GM08714 (cell line): ENCODE results near the gene PATJ.
"Not testable (repeated sequence)": the region's sequence is repeated elsewhere in the genome, so short reads cannot be mapped to it uniquely, and the experiment has no call there.

ENCODE experiments used
- H3K4me3 ChIP-seq: fragments of 200-500 bp; sonication (Bioruptor generic); 2 replicates; pipeline ENCODE4 v1.5.1; 2014; ENCODE audit warnings: mild to moderate bottlenecking, low read length, inconsistent platforms
- ZNF274 ChIP-seq: IDR thresholded peaks from 2 replicates; pipeline ENCODE4 v1.6.1; 2012; ENCODE audit warnings: mild to moderate bottlenecking, low read depth, low read length

PATJ gene

GRCh38 chr1:62178372-62178771 is 436.1 kb downstream of the PATJ start:
- H3K4me3 ChIP-seq, result no peak overlapping the region
- no peak for TF ChIP-seq ZNF274

DNA sequence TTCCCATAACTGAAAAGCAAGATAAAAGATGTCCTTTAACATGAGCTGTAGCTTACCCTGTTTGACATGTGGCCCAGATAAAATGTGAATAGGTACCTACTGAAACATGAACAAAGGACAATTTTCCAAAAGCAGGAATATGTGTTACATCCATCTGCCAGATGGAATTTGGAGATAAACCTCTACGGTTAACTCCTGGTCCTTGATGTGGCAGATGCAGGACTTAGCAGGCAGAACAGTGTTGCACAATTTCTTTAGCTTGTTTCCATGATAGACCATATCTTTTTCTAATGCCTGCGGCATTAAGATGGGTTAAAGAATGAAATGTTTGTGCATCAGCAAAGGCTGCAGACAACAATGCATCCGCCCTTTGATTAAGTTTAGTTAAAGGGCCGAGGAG is 437.8 kb downstream of the PATJ start:
- not testable (repeated sequence) for H3K4me3 ChIP-seq

- no peak overlapping the region for H3K4me3 ChIP-seq
- TF ChIP-seq ZNF274, result no peak
These were observed 438.4 kb downstream of the PATJ start for GRCh38 chr1:62180639-62181038.

- no peak overlapping the region for H3K4me3 ChIP-seq
These were observed 439.3 kb downstream of the PATJ start for GRCh38 chr1:62181532-62181931.

GRCh38 chr1:62182157-62182556 is 439.9 kb downstream of the PATJ start:
- H3K4me3 ChIP-seq, result not testable (repeated sequence)

More at GRCh38 chr1:62181532-62181931, 439.3 kb downstream of the PATJ start:
- TF ChIP-seq ZNF274, result no peak

DNA sequence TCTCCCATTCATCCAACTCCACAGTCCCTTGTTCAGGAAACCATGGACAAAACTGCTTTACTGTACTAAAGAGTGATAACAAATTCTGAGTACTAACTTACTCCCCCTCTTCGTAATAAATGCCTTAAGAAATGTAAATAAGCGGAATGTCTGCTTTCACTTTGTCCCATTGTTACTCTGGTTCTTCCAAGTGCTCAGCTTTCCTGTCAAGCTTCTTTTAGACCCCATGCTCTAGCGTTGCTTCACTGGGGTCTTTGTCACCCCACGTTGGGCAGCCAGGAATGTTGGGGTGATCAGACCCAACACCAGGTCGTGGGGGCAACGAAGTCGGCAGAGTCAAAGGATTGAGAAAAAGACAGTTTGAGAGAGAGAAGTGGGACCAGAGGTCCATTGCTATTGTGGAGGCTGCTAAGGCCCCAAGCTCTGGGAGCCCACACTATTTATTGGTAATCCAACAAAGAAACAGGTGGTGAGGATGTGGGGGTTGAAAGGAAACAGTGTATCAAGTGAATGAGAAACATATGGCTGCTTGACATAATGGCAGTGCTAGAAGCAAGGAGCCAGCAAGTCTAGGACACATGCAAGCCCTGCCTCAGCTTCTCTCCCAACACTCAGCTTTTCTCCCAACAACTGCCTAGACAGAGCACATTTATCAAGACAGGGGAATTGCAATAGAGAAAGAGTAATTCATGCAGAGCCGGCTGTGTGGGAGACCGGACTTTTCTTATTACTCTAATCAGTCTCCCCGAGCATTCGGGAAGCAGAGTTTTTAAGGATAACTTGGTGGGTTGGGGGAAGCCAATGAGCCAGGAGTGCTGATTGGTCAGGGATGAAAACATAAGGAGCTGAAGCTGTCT is 441.1 kb downstream of the PATJ start:
- not testable (repeated sequence) for H3K4me3 ChIP-seq

GRCh38 chr1:62184336-62184735 is 442.1 kb downstream of the PATJ start:
- no peak for TF ChIP-seq ZNF274
- no peak overlapping the region for H3K4me3 ChIP-seq

DNA sequence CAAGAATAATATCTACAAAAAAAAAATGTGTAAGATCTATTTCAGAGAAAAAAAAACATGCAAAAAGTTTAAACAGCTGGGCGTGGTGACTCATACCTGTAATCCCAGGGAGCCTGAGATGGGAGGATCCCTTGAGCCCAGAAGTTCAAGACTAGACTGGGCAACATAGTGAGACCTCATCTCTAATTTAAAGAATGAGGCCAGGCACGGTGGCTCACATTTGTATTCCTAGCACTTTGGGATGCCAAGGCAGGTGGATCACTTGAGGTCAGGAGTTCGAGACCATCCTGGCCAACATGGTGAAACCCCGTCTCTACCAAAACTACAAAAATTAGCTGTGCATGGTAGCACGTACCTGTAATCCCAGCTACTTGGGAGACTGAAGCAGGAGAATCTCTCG is 443.0 kb downstream of the PATJ start:
- H3K4me3 ChIP-seq, result not testable (repeated sequence)

DNA sequence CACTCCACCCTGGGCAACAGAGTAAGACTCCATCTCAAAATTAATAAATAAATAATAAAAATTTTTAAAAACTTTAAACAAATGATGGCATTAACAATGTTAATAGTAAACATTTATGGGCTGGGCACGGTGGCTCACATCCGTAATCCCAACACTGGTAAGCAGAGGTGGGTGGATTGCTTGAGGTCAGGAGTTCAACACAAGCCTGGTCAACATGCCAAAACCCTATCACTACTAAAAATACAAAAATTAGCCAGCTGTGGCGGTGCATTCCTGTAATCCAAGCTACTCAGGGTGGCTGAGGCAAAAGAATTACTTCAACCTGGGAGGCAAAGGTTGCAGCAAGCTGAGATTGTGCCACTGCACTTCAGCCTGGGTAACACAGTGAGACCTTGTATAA is 443.4 kb downstream of the PATJ start:
- H3K4me3 ChIP-seq, result no peak overlapping the region
- TF ChIP-seq ZNF274, result no peak

DNA sequence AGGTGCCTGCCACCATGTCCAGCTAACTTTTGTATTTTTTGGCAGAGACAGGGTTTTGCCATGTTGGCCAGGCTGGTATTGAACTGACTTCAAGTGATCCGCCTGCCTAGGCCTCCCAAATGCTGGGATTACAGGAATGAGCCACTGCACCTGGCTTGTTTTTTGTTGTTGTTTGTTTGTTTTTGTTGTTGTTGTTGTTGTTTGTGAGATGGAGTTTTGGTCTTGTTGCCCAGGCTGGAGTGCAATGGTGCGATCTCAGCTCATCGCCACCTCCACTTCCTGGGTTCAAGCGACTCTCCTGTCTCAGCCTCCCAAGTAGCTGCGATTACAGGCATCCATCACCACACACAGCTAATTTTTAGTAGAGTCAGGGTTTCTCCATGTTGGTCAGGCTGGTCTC is 445.3 kb downstream of the PATJ start:
- no peak overlapping the region for H3K4me3 ChIP-seq
- no peak for TF ChIP-seq ZNF274

DNA sequence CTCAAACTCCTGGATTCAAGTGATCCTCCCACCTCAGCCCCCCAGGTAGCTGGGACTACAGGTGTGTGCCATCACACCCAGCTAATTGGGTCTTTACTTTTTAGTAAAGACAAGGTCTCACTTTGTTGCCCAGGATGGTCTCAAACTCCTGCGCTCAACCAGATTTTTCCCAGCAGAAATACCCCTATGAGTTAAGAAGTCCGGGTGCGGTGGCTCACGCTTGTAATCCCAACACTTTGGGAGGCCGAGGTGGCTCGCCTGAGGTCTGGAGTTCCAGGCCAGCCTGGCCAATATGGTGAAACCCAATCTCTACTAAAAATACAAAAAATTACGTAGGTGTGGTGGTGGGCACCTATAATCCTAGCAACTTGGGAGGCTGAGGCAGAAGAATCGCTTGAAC is 445.8 kb downstream of the PATJ start:
- TF ChIP-seq ZNF274, result no peak
- no peak overlapping the region for H3K4me3 ChIP-seq

- H3K4me3 ChIP-seq, result no peak within 1 kb of the TSS
- no peak for TF ChIP-seq ZNF274
These were observed 452.6 kb downstream of the PATJ start, which contains the start of gene L1TD1 for GRCh38 chr1:62194651-62195544. Gene L1TD1, plus strand, starts transcription at chr1:62194849. Its CDS starts 11,780 bp downstream, at chr1:62206629.

- TF ChIP-seq ZNF274, result no peak
- H3K4me3 ChIP-seq, result no peak overlapping the region
These were observed 453.9 kb downstream of the PATJ start for GRCh38 chr1:62196086-62196690.

DNA sequence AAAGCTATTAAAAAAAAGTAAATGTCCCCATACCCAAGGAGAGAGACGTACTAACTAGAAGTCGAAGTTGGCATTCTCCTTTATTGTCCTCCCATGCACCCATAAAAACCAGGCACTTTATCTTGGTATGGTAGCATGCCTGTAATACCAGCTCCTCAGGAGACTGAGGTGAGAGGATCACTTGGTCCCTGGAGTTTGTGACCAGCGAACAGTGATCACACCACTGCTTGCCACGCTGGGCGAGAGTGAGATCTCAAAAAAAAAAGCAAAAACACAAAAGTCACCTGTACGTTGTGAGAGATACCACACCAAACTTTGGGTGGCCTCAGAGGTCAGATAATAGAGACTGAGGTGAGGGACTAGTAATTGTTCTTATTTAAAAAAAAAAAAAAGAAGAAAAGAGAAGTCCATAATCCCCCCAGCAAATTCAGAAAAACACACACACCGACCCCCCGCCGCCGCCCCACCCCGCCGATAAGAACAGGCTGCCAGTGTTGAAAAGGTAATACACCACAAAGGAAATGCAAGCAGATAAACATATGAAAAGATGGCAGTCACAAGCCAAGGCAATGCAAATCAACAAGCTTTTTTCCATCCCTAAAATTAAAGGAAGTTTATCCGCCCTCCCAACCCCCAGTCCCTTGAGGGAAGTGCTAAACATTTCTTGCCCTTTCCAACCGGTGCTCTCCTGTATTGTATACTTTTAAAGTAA is 455.9 kb downstream of the PATJ start:
- no peak for TF ChIP-seq ZNF274
- no peak overlapping the region for H3K4me3 ChIP-seq
